Stimulated activated CD4-positive, alpha-beta T cell treated with anti-CD3 and anti-CD28 coated beads, Interleukin-2, amount 100 ng/mL, for 4 hours (primary cell): ENCODE data around the gene MED19.
"Not testable (repeated sequence)": the region's sequence is repeated elsewhere in the genome, so short reads cannot be mapped to it uniquely, and the experiment has no call there.

Experiments
- DNase-seq: peaks from one replicate; pipeline ENCODE4 v3.0.0-alpha.2; 2020; ENCODE audit warnings: low read depth

MED19 gene

GRCh38 chr11:57704932-57705331 is 7.1 kb downstream of the MED19 start:
- DNase-seq, result no peak

GRCh38 chr11:57703341-57703740 is 8.7 kb downstream of the MED19 start:
- no peak for DNase-seq

- no peak for DNase-seq
Measured at GRCh38 chr11:57700425-57700824, 11.6 kb downstream of the MED19 start.

- DNase-seq, result no peak
Measured at GRCh38 chr11:57699813-57700212, 12.2 kb downstream of the MED19 start.

- no peak for DNase-seq
Measured at GRCh38 chr11:57698843-57699365, 13.1 kb downstream of the MED19 start.

- DNase-seq, result not testable (repeated sequence)
Measured at GRCh38 chr11:57690474-57690873, 21.5 kb downstream of the MED19 start.

GRCh38 chr11:57681168-57681567 is 30.8 kb downstream of the MED19 start:
- no peak for DNase-seq

GRCh38 chr11:57680552-57680874 is 31.5 kb downstream of the MED19 start:
- DNase-seq, result no peak

- no peak for DNase-seq
Measured at GRCh38 chr11:57679396-57679795, 32.6 kb downstream of the MED19 start.

GRCh38 chr11:57675176-57675941 is 36.7 kb downstream of the MED19 start:
- DNase-seq, result no peak

- DNase-seq, result no peak
Measured at GRCh38 chr11:57674251-57674650, 37.8 kb downstream of the MED19 start.

GRCh38 chr11:57668434-57668782 is 43.6 kb downstream of the MED19 start:
- DNase-seq, result no peak

GRCh38 chr11:57667736-57668433 is 44.1 kb downstream of the MED19 start, which contains the start of gene ZDHHC5:
ZDHHC5 (plus strand) TSS chr11:57668114; CDS start chr11:57673091, 4,977 bp downstream.
- DNase-seq, result peak; percentile 99

GRCh38 chr11:57667117-57667735 is 44.8 kb downstream of the MED19 start:
- DNase-seq, result peak; percentile 93

GRCh38 chr11:57663975-57664374 is 48.0 kb downstream of the MED19 start:
- DNase-seq, result no peak

- DNase-seq, result no peak
Measured at GRCh38 chr11:57662893-57663292, 49.1 kb downstream of the MED19 start.

GRCh38 chr11:57659669-57660068 is 52.3 kb downstream of the MED19 start:
- DNase-seq, result no peak

- DNase-seq, result no peak
Measured at GRCh38 chr11:57658023-57658361, 54.0 kb downstream of the MED19 start.

GRCh38 chr11:57657194-57658022 is 54.6 kb downstream of the MED19 start, which contains the start of gene CLP1:
CLP1 (plus strand) TSS chr11:57657762; CDS start chr11:57659477, 1,715 bp downstream.
- DNase-seq, result peak; percentile 99

- DNase-seq, result no peak
Measured at GRCh38 chr11:57656885-57657193, 55.2 kb downstream of the MED19 start.
